HEK293 (cell line): ENCODE results near the gene CYP26B1.

Experiments used
- CTCF ChIA-PET: fragments of 350-600 bp; formaldehyde crosslinking; extraction: SDS; loops from one replicate; lab custom pipeline; 2021; ENCODE audit warnings: antibody characterized with exemption; lab: Yijun Ruan, JAX
- POLR2A ChIA-PET: fragments of 300-600 bp; formaldehyde crosslinking; extraction: SDS; loops from one replicate; lab custom pipeline; 2020; ENCODE audit warnings: antibody characterized with exemption, inconsistent platforms; lab: Yijun Ruan, JAX
- H3K27ac ChIP-seq: fragments of 200-500 bp; sonication (Bioruptor generic); 2 replicates; pipeline ENCODE4 v1.5.1; 2014; ENCODE audit warnings: low read depth, low read length, control low read depth, inconsistent platforms; ENCODE audit errors: extremely low read depth
- H3K36me3 ChIP-seq, 2 experiments: fragments of 200-500 bp in 1 of 2; sonication (Bioruptor generic) in 1 of 2; 1 replicate in 1 of 2; 2 replicates in 1 of 2; pipeline ENCODE4 v1.5.1; 2014 to 2017; ENCODE audit warnings: inconsistent platforms in 2 of 2, low read length in 2 of 2; ENCODE audit not compliant: control insufficient read depth in 2 of 2, insufficient read depth in 1 of 2
- H3K4me1 ChIP-seq: fragments of 200-500 bp; sonication (Bioruptor generic); 2 replicates; pipeline ENCODE4 v1.5.1; 2014; ENCODE audit warnings: mild to moderate bottlenecking, low read length, inconsistent platforms; ENCODE audit not compliant: control insufficient read depth, insufficient read depth
- H3K4me3 ChIP-seq: 2 replicates; pipeline ENCODE4 v1.5.1; 2011; ENCODE audit warnings: low read depth, mild to moderate bottlenecking, control low read depth, low read length, moderate library complexity
- H3K9me3 ChIP-seq: fragments of 200-500 bp; sonication (Bioruptor generic); 2 replicates; pipeline ENCODE4 v1.5.1; 2014; ENCODE audit warnings: low read depth, low read length, inconsistent platforms; ENCODE audit not compliant: control insufficient read depth, insufficient read depth
- HOXC10 ChIP-seq: sonication (generic); formaldehyde crosslinking; IDR thresholded peaks from 2 replicates; pipeline ENCODE4 v1.8.1; 2023; ENCODE audit warnings: mild to moderate bottlenecking, missing genetic modification reagents
- IKZF3 ChIP-seq: fragments of 450-650 bp; IDR thresholded peaks from 2 replicates; pipeline ENCODE4 v1.5.0; 2018; ENCODE audit warnings: missing biosample characterization, mild to moderate bottlenecking, missing genetic modification characterization, moderate library complexity
- SCRT2 ChIP-seq: fragments of 450-650 bp; formaldehyde crosslinking; IDR thresholded peaks from 2 replicates; pipeline ENCODE4 v1.5.1; 2016; ENCODE audit warnings: missing biosample characterization, missing genetic modification characterization
- ZFHX2 ChIP-seq: fragments of 450-650 bp; formaldehyde crosslinking; conservative IDR thresholded peaks from 2 replicates; pipeline ENCODE4 v1.5.1; 2016; ENCODE audit warnings: missing biosample characterization, missing genetic modification characterization
- ZIC2 ChIP-seq: fragments of 450-650 bp; formaldehyde crosslinking; IDR thresholded peaks from 2 replicates; pipeline ENCODE4 v1.5.1; 2016; ENCODE audit warnings: missing biosample characterization, missing genetic modification characterization
- ZNF266 ChIP-seq: fragments of 450-650 bp; formaldehyde crosslinking; IDR thresholded peaks from 2 replicates; pipeline ENCODE4 v1.5.1; 2016; ENCODE audit warnings: missing biosample characterization, missing genetic modification characterization, low read depth
- ZNF366 ChIP-seq: fragments of 450-650 bp; formaldehyde crosslinking; conservative IDR thresholded peaks from 2 replicates; pipeline ENCODE4 v1.5.1; 2016; ENCODE audit warnings: missing biosample characterization, missing genetic modification characterization
- ZNF433 ChIP-seq: fragments of 450-650 bp; formaldehyde crosslinking; IDR thresholded peaks from 2 replicates; pipeline ENCODE4 v1.5.1; 2016; ENCODE audit warnings: missing biosample characterization, missing genetic modification characterization, low read depth
- ZNF514 ChIP-seq: fragments of 450-650 bp; formaldehyde crosslinking; IDR thresholded peaks from 2 replicates; pipeline ENCODE4 v1.5.1; 2016; ENCODE audit warnings: missing biosample characterization, missing genetic modification characterization
- ZNF600 ChIP-seq: fragments of 450-650 bp; formaldehyde crosslinking; IDR thresholded peaks from 2 replicates; pipeline ENCODE4 v1.5.1; 2016; ENCODE audit warnings: missing biosample characterization, missing genetic modification characterization
- ZNF610 ChIP-seq: fragments of 450-650 bp; formaldehyde crosslinking; IDR thresholded peaks from 2 replicates; pipeline ENCODE4 v1.5.1; 2016; ENCODE audit warnings: missing biosample characterization, missing genetic modification characterization, borderline replicate concordance
- ZNF843 ChIP-seq: fragments of 450-650 bp; formaldehyde crosslinking; IDR thresholded peaks from 2 replicates; pipeline ENCODE4 v1.5.1; 2016; ENCODE audit warnings: missing biosample characterization, missing genetic modification characterization
- TF ChIP-seq, protein P1 (sequence below): fragments of 450-650 bp; formaldehyde crosslinking; IDR thresholded peaks from 2 replicates; pipeline ENCODE4 v1.5.1; 2016; ENCODE audit warnings: missing biosample characterization, missing genetic modification characterization
- TF ChIP-seq, protein P2 (sequence below): fragments of 450-650 bp; formaldehyde crosslinking; IDR thresholded peaks from 2 replicates; pipeline ENCODE4 v1.5.1; 2016; ENCODE audit warnings: missing biosample characterization, missing genetic modification characterization

The CYP26B1 gene

DNA sequence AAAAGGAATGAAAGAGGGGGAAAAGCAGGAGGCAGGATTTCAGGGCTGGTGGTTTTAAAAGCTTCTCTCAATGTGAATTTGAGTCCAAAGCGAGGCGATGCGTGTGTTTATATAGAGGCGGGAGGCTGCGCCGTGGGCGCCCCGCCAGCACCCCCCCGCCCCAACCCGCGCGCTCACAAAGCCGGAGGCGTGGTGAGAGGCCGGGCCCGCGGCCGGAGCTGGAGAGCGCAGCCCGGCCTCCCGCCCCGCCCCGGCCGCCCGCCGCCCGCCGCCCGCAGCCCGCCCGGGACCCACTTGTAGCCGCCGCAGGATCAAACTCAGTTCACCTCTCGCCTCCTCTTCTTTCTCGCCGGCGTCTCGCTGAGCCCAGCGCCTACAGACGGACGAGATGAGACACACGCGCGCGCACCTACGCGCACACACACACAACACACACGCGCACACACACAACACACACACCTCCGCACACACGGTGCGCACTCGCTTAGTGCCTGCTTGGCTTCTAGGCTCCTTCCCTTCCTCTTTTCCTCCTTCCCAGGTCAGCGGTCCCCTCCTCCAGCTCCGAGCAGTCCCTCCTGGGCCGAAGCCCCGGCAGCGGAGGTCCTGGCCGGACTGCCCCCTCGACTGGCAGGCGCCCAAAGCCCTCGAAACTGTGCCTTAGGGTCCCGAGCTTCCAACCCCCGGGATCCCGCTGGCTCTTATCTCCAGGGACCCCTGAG lies 1.3 kb upstream of the CYP26B1 start (continued):
- TF ChIP-seq ZNF266 (tag by site-specific recombination): no peak
- peak; percentile 92 for TF ChIP-seq SCRT2
- TF ChIP-seq ZNF600: peak; percentile 54; the same call in 1 of the 2 replicates
- TF ChIP-seq, protein P1, sequence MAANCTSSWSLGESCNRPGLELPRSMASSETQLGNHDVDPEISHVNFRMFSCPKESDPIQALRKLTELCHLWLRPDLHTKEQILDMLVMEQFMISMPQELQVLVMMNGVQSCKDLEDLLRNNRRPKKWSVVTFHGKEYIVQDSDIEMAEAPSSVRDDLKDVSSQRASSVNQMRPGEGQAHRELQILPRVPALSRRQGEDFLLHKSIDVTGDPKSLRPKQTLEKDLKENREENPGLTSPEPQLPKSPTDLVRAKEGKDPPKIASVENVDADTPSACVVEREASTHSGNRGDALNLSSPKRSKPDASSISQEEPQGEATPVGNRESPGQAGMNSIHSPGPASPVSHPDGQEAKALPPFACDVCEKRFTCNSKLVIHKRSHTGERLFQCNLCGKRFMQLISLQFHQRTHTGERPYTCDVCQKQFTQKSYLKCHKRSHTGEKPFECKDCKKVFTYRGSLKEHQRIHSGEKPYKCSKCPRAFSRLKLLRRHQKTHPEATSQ (tag by site-specific recombination): 0 out of 2 replicates have a peak, but pooled peaks have one; percentile 21
- TF ChIP-seq, protein P2, sequence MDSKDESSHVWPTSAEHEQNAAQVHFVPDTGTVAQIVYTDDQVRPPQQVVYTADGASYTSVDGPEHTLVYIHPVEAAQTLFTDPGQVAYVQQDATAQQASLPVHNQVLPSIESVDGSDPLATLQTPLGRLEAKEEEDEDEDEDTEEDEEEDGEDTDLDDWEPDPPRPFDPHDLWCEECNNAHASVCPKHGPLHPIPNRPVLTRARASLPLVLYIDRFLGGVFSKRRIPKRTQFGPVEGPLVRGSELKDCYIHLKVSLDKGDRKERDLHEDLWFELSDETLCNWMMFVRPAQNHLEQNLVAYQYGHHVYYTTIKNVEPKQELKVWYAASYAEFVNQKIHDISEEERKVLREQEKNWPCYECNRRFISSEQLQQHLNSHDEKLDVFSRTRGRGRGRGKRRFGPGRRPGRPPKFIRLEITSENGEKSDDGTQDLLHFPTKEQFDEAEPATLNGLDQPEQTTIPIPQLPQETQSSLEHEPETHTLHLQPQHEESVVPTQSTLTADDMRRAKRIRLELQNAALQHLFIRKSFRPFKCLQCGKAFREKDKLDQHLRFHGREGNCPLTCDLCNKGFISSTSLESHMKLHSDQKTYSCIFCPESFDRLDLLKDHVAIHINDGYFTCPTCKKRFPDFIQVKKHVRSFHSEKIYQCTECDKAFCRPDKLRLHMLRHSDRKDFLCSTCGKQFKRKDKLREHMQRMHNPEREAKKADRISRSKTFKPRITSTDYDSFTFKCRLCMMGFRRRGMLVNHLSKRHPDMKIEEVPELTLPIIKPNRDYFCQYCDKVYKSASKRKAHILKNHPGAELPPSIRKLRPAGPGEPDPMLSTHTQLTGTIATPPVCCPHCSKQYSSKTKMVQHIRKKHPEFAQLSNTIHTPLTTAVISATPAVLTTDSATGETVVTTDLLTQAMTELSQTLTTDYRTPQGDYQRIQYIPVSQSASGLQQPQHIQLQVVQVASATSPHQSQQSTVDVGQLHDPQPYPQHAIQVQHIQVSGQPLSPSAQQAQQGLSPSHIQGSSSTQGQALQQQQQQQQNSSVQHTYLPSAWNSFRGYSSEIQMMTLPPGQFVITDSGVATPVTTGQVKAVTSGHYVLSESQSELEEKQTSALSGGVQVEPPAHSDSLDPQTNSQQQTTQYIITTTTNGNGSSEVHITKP (tag by site-specific recombination): peak; percentile 32; the same call in 1 of the 2 replicates
- TF ChIP-seq ZNF843: no peak
- peak; percentile 99 for TF ChIP-seq ZFHX2 (tag by site-specific recombination)
- TF ChIP-seq ZIC2 (tag by site-specific recombination): peak; percentile 22; the same call in 1 of the 2 replicates
- TF ChIP-seq HOXC10 (CRISPR knock-in tag): no peak

DNA sequence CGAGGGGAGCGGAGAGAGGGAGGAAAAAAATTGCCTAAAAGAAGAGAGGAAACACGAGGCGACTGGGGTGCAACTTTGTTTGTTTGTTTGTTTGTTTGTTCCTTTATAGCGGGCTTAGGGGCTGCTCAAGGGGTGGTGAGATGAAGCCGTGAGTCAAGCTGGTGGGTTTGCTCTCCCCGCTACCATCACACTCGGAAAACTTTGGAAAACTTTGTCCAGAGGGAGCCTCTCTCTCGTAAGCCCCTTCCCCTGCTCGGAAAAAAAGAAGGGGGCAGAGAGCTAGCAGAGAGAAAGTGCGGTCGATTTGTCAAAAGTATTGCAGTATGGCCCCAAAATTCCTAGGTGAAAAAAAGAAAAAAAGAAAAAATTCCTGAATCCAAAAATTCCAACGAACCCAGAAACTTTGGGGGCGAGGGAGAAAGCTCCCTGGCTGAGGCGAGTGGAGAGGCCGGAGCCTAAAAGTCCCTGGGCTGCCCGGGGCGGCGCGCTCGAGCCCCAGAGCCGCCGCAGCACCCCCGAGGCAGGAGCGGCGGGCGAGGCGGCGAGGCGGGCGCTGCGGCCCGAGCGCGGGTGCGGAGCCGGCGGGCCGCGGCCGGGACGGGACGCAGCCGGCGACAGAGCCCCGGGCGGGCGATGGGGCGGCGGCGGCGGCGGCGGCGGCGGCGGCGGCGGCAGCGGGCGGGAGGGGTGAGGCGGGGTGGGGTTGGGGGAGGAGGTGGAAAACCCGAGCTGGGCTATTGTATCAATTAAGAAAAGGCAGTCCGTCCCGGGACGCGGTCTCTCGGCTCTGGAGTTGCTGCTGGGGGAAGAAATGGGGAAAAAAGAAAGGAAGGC lies 558 bp upstream of the CYP26B1 start:
- CTCF ChIA-PET: interaction anchor here (0.6 to 6.4 kb wide), 6 partner anchors 32 to 617 kb away, joined by 3 to 103 read pairs (median 6); no protein-coding TSS in a partner anchor
- H3K27ac ChIP-seq: no peak overlapping the region; the same call in 1 of the 2 replicates
- peak; percentile 46; the same call in 1 of the 2 replicates for TF ChIP-seq ZNF366 (tag by site-specific recombination)
- TF ChIP-seq IKZF3 (tag by site-specific recombination): peak; percentile 47; the same call in 1 of the 2 replicates
- TF ChIP-seq ZNF610 (tag by site-specific recombination): no peak
- TF ChIP-seq ZNF514 (tag by site-specific recombination): no peak
- TF ChIP-seq ZNF433 (tag by site-specific recombination): no peak
- TF ChIP-seq, all 188 proteins: peak for 2
- H3K36me3 ChIP-seq: no peaks in the 10 kb centered on the region
- H3K9me3 ChIP-seq: no peaks in the 10 kb centered on the region
- POLR2A ChIA-PET: interaction anchor here (0.7 to 1.7 kb wide), 2 partner anchors 10 to 33 kb away, joined by 3 to 5 read pairs; no protein-coding TSS in a partner anchor
- peak overlapping the region; percentile 48 for H3K4me3 ChIP-seq
- H3K4me1 ChIP-seq: peaks cover 11% of the 10 kb centered on the region
